ENCODE data around the gene MYORG.

The MYORG gene

DNA sequence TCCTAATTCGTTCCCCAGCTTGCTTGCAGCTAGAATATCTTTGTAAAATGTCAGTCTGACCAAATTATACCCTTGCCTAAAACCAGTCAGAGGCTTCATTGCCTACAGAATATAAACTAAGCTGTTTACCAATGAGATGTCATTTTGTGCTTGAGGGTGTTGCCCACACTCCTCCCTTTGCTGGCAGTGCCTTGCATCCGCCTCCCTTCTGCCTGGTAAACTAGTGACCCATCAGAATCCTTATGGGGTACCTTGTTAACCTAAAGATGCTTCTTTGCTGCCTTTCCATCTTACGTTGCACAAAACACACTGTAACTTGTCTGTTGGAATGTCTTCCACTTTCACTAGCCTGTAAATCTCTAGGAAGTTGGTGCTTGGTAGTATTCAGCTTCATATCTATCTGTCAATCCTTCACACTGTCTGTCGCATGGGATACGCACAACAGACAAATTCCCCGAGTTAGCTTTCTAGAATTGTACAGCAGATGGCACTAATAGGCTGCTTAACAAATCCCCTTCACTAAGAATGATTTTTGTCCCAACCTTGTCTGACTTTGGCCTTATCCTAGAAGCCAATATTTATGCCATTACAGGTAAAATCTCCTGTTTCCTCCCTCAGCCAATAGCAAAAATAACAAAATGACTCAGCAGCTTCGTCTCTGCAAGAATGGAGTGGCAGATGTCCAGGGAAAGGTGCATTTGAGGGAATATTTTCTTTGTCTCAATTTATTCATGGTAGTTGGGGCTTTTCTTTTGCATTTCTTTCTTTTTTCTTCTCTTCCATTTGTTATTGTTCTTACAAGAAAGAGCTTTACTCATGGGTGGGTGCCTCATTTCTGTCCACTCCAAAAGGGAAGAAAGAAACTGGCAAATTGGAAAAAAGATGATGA lies 44.4 kb downstream of the MYORG start:
- peak; percentile 25 for DNase-seq (ENCODE audit: low spot score)

DNA sequence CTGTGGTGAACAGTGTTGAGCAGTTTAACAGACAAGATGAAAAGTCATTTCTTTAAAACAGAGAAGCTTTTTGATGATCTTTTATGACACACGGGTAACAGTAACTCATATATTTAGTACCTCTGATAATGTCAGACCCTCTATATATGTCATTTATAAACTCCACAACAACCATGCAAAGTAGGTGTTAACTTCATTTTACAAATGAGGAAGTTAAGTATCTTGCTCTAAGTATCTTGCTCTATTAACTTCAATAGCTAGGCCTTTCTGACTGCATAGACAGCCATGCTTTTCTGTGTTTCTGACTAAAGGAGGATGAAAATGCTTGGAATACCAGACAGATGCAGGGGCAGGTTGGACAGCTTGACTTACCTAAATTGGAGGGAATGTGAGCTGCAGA lies 45.5 kb downstream of the MYORG start:
- DNase-seq (ENCODE audit: low spot score) = no peak

DNA sequence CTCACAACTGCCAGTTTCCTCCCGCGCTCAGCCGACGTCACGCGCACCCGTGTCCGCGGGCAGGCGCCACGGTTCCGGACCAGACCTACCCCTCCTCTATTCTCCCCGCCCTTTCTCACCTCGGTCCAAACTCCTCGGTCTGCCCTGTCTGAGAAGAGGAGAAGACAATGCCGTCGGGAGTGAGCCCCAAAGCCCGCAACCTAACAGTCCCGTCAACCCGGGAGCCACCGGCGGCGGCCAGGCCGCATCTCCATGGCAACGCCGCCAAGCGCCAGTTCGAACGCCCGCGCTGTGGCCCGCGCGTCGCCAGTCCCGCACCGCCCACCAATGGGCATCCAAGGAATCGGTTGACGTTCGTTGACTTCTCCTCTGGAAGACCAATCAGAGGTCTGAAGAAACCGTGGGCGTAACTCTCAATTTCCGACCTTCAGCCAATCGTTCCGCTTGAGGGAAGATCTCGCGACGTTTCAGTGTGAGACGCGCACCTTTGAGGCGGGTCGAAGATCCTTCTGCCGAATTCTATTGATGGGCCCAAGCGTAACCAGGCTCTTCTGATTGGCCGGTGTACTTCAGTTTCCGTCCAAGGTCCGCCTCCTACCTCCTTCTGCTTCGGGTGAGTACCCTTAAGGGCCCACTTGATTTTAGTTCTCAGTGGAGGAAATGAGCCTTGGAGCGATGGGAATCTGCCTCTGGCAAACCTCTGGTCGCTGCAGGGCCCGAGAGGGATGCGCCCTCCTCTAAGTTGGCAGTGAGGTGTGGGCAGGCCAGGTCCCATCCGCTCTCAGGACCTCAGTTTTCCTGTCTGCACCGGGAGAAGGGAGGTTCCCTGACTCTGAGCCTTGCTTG lies 47.5 kb downstream of the MYORG start, which contains the start of the genes KIF24 and NUDT2:
Gene KIF24 (minus strand): TSS at position 282 of the 846 bp plus-strand sequence. CDS start 17,922 bp downstream, outside the sequence.
Gene NUDT2 (plus strand): TSS at position 583 of the 846 bp plus-strand sequence. CDS start 9,471 bp downstream, outside the sequence.
- peak; percentile 100 for DNase-seq (ENCODE audit: low spot score)

DNA sequence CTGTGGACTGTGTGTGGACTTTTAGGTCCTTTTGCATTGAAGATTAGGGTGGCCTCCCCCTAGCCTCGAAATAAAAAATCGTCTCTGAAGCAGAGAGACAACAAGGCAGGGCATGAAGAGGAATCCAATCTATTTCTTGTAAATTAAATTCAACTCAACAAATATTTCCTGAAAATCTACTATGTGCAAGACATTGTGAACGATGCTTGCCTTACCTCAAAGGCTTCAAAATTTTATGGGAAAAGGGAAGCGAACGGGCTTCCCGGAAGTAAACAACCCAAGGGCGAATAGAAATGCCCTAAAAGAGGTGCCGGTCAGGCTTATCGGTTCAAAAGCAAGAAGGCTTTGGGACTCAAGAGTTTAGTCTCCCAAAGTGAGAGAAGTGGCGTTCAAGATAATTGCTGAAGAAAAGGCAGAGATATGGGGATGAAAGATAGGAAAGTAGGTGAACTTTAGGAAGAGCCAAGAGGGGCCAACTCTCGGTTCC lies 48.2 kb downstream of the MYORG start:
- no peak for DNase-seq (ENCODE audit: low spot score)

DNA sequence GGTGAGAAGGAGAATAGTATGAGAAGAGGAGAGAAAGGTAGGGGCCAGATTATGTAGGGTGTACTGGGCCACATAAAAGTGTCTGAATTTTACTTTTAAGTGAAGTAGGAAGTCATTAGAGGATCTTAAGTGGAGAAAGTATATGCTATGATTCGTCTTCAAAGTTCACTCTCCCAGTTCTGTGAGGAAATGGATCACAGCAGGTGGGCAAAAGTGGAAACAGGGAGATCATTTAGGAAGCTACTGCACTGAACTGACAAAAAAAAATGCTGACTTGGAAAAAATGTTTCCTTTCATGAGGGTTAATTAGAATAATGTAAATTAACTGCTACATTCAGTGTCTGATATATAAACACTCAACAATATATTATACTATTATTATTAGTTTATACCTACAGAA lies 50.0 kb downstream of the MYORG start:
- no peak for DNase-seq (ENCODE audit: low spot score)

DNA sequence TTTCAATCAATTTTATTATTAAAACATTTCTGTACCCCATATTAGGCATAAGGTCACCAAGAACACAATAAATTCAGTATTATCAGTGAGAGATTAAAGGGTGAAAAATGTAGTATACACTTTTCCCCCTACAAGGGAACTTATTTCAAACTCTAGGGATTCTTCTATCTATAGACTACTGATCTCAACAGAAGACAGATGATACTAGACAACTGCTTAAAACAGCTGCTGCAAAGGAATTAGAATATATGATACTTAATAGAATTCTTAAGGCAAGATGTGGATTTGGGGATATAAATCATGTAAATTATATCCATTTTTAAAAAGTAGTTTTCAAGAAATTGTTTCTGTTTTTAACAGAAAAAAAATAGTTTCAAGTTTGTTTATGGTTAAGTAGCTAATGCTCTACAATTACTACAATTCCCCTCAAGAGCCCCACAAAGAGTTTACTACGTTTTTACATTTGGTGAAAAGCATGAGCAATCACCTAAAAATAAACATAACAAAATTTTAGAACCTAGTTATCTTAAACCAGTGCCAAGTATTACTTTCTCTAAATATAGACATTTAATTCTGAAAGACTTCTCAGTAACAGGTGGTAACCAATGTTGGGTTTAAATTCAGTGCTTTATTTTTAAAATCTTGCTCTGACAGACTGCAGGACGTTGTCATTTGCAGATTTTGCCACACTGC lies 53.7 kb downstream of the MYORG start:
- no peak for DNase-seq (ENCODE audit: low spot score)

DNA sequence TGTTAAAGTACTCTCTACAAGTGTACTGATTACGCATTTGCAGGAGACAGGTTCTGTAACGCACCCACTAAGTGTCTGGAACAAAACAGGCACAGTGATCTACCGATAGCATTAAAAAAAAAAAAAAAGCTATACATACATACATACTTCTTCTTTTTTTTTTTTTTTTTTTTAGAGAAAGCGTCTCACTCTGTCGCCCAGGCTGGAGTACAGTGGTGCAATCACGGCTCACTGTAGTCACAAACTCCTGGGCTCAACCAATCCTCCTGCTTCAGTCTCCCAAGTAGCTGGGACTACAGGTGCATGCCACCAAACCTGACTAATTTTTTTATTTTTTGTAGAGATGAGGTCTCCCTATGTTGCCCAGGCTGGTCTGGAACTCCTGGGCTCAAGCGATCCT lies 55.2 kb downstream of the MYORG start:
- DNase-seq (ENCODE audit: low spot score) = no peak

DNA sequence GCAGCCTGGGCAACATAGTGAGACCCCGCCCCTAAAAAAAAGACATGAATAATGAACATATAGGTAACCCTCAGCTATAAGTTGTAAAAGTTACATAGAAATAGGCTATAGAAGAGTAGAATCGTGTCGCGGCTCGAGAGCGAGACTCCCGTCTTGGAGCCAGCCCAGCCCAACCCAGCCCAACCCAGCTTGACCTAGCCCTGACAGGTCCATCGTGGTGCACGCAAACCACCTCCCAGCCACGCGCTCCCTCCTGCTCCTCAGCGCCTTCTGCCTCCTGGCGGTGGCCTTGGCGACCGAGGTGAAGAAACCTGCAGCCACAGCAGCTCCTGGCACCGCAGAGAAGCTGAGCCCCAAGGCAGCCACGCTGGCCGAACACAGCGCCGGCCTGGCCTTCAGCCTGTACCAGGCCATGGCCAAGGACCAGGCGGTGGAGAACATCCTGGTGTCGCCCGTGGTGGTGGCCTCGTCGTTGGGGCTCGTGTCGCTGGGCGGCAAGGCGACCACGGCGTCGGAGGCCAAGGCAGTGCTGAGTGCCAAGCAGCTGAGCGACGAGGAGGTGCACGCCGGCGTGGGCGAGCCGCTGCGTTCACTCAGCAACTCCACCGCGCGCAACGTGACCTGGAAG lies 58.4 kb downstream of the MYORG start:
- no peak for DNase-seq (ENCODE audit: low spot score)

DNA sequence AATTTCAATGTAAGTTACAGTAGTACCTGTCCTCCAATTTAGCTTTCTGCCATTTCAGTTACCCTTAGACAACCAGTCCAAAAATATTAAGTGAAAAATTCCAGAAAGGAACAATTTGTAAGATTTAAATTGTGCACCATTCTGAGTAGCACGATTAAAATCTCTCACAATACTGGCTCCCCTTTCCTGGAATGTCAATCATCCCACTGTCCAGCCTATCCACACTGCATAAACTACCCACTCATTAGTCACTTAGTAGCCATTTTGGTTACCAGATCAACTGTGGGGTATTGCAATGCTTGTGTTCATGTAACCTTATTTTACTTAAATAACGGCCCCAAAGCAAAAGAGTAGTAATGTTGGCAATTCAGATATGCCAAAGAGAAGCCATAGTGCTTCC lies 59.3 kb downstream of the MYORG start:
- no peak for DNase-seq (ENCODE audit: low spot score)

Measured in activated CD4-positive, alpha-beta T cell treated with anti-CD3 and anti-CD28 coated beads, Interleukin-2, Interleukin-4, amounts not matched to agents 100 ng/mL and 50 ng/mL, durations not matched to agents 16 hours and 8 hours (primary cell).